Duodenal mucosa (tissue), 2 donors: ENCODE data around the gene PLPPR1.
"Not testable (repeated sequence)": the region's sequence is repeated elsewhere in the genome, so short reads cannot be mapped to it uniquely, and the experiment has no call there.

ENCODE experiments used
- H3K27ac ChIP-seq: one replicate; pipeline ENCODE4 v1.7.0; 2013; ENCODE audit warnings: low read depth, low read length
- H3K27me3 ChIP-seq, 2 donors: one replicate each; pipeline ENCODE4 v1.7.0; 2013; ENCODE audit warnings: low read length in 2 of 2, control low read depth in 1 of 2; ENCODE audit not compliant: insufficient read depth in 2 of 2, control insufficient read depth in 1 of 2
- H3K36me3 ChIP-seq, 2 donors: one replicate each; pipeline ENCODE4 v1.7.0; 2013; ENCODE audit warnings: low read length in 2 of 2, control low read depth in 1 of 2; ENCODE audit not compliant: insufficient read depth in 2 of 2, control insufficient read depth in 1 of 2
- H3K4me1 ChIP-seq, 2 donors: one replicate each; pipeline ENCODE4 v1.7.0; 2013; ENCODE audit warnings: low read length in 2 of 2, control low read depth in 1 of 2; ENCODE audit not compliant: insufficient read depth in 2 of 2, control insufficient read depth in 1 of 2
- H3K4me3 ChIP-seq, 2 donors: one replicate each; pipeline ENCODE4 v1.7.0; 2013; ENCODE audit warnings: low read length in 2 of 2, low read depth in 1 of 2
- H3K9ac ChIP-seq, 2 donors: one replicate each; pipeline ENCODE4 v1.7.0; 2013; ENCODE audit warnings: low read length in 2 of 2, low read depth in 1 of 2
- H3K9me3 ChIP-seq, 2 donors: one replicate each; pipeline ENCODE4 v1.7.0; 2013; ENCODE audit warnings: low read length in 2 of 2, control low read depth in 1 of 2; ENCODE audit not compliant: control insufficient read depth in 1 of 2

The PLPPR1 gene

DNA sequence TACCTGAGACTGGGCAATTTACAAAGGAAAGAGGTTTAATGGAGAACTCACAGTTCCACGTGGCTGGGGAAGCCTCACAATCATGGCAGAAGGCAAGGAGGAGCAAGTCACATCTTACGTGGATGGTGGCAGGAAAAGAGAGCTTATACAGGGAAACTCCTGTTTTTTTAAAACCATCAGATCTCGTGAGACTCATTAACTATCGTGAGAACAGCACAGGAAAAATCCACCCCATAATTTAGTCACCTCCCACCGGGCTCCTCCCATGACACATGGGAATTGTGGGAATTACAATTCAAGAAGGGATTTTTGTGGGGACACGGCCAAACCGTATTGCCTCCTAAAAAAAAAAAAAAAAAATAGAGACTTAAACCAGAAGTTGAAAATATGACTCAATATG, 11.1 kb downstream of the PLPPR1 start:
- not testable (repeated sequence) for H3K27ac ChIP-seq, H3K4me3 ChIP-seq, H3K9me3 ChIP-seq, H3K27me3 ChIP-seq, H3K36me3 ChIP-seq, H3K4me1 ChIP-seq, H3K9ac ChIP-seq

DNA sequence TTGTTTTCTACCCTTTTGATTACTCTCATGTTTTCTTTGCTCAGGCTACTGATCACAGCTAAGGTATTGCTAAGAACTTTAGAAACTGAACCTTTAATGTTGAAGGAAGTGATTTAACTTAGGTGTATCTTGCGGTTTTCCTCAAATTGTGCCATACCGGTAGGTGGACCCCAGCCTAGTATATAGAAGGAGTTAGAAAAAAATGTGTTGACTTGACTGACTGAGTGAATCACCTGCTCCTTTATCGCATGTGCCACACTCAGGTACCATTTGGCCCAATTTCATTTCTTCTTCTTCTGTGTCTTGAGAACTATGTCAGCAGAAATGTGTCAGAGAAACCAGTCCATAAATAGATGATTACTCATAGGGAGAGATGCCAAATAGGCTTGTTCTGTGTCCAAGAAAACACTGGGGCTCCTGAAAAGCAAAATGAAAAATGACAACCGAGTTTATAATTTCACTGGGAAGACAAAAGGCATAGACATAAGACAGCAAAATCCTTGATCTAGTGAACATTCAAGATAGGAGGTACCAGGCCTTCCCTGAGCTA, 19.4 kb downstream of the PLPPR1 start:
- no peak overlapping the region for H3K9ac ChIP-seq
- H3K27ac ChIP-seq: no peak overlapping the region
- H3K36me3 ChIP-seq: no peaks in the 10 kb centered on the region
- H3K4me1 ChIP-seq: no peaks in the 10 kb centered on the region
- H3K27me3 ChIP-seq: no peaks in the 10 kb centered on the region
- no peak overlapping the region for H3K4me3 ChIP-seq
- no peaks in the 10 kb centered on the region for H3K9me3 ChIP-seq

DNA sequence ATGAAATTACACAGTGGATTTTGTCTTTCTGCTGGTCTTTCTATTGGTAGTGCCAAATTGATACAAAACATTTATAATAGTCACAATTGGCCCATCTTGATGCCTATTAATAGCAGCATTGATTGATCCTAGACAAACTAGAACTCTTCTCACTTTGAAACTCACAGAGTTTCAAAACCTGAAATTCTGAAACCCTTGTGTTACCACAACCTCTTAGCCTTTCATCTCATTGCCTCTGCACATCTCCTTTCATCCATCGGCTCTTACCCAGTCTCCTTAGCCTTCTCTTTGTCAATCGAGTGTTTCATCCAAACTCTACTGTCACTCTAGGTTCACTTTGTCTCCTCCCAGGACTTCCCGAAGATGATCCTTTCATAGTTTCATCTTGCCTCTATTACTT, 22.1 kb downstream of the PLPPR1 start:
- Histone ChIP-seq H3K9ac (no peak overlapping the region), H3K27me3 (no peaks in the 10 kb centered on the region), H3K36me3 (no peaks in the 10 kb centered on the region), H3K4me3 (no peak overlapping the region), H3K4me1 (no peaks in the 10 kb centered on the region), H3K9me3 (no peaks in the 10 kb centered on the region), H3K27ac (no peak overlapping the region)

DNA sequence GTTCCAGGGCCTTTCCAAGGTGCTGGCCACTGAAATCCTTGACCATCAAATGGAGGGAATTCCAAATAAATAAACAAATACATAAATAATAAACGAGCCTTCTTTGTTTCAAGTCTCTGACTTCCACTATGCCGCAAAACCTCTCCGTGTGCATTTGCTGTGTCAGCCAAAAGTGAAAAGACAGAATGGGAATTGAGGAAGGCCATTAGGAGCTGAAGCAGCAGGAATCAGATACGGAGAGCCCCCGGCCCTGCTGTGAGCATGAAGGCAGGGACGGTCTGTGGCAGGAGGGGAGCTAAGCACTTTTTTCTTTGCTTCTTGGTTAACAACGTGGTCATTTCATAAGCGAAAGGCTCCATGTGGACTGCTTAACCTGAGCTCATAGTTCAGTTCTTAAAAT, 26.1 kb downstream of the PLPPR1 start:
- Histone ChIP-seq H3K27ac (no peak overlapping the region), H3K27me3 (no peaks in the 10 kb centered on the region), H3K4me3 (no peak overlapping the region), H3K36me3 (no peaks in the 10 kb centered on the region), H3K4me1 (no peaks in the 10 kb centered on the region), H3K9ac (no peak overlapping the region), H3K9me3 (no peaks in the 10 kb centered on the region)

DNA sequence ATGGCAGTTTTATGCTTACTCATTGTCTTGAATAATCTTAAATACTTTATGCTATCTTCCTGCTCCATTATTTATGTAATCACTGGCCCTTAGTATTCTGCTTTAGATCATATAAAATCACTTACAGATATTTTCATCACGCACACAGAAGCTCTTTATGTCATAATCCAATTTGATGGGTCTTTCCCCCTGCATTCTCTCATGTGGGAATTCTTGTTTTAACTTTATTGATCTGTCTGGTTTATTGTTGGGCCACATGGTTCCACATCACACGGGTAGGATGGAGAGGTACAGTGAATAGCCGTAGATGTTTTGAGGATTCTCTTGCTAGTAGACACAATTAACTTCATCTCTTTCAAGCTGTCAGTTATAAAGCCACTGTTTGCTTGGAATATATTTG, 27.0 kb downstream of the PLPPR1 start:
- Histone ChIP-seq H3K27ac (no peak overlapping the region), H3K36me3 (no peaks in the 10 kb centered on the region), H3K27me3 (no peaks in the 10 kb centered on the region), H3K9me3 (no peaks in the 10 kb centered on the region), H3K4me1 (no peaks in the 10 kb centered on the region), H3K9ac (no peak overlapping the region), H3K4me3 (no peak overlapping the region)

DNA sequence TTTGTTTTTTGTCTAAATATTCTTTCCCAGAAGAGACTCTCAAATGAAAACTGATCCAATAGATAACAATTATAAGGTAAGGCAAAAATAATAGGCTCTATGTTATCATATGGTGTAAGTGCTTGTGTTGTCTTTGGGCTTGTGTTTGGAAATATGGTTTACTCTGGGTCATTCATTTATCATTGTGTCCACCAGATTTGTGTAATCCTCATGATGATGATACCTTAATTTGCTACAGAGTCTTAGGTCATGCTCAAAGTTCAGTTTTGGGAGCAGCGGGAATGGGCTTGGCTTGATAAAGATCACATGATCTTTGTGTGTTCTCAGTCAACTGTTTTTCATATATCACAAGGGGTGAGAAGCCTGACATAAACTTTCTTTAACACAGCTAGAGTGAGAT, 34.2 kb downstream of the PLPPR1 start:
- no peaks in the 10 kb centered on the region for H3K27me3 ChIP-seq
- H3K4me3 ChIP-seq: no peak overlapping the region
- no peaks in the 10 kb centered on the region for H3K4me1 ChIP-seq
- no peaks in the 10 kb centered on the region for H3K9me3 ChIP-seq
- H3K9ac ChIP-seq: no peak overlapping the region
- H3K27ac ChIP-seq: no peak overlapping the region
- no peaks in the 10 kb centered on the region for H3K36me3 ChIP-seq

DNA sequence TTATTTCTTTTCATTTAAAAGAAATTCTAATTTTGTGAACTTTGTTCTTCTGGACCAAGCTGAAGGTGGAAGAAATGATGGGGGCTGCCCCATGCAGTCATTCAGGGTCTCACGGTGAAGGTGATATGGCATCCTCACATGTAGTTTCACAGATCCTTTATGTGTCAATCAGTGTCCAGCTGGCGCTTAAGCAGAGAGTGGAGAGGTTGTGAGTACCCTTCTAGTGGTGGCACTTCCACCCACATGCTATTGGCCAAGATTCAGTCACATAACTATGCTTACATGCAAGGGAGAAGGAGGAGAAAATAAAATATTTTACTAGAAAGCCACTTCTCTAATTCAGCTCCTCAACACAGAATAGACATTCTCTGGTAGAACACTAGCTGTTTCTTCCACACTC, 34.7 kb downstream of the PLPPR1 start:
- no peak overlapping the region for H3K27ac ChIP-seq
- H3K4me3 ChIP-seq: no peak overlapping the region
- H3K27me3 ChIP-seq: no peaks in the 10 kb centered on the region
- no peaks in the 10 kb centered on the region for H3K9me3 ChIP-seq
- no peak overlapping the region for H3K9ac ChIP-seq
- H3K4me1 ChIP-seq: no peaks in the 10 kb centered on the region
- no peaks in the 10 kb centered on the region for H3K36me3 ChIP-seq

DNA sequence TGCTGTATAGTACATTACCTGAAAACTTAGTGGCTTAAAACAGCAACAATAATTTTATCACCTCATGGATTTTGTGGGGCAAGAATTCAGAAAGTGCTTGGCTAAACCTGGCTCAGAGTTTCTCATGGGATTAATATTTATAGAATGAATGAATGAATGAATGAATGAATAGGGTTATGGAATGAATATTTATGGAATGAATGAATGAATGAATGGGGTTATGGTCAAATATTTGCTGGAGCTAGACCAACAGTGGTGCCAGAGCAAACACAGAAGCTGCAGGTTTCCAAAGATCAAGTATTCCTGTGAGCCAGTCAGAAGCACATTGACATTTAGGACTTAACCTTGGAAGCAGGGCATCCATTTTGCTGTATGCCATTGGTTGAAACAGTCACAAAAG, 35.7 kb downstream of the PLPPR1 start:
- no peak overlapping the region for H3K4me3 ChIP-seq
- no peaks in the 10 kb centered on the region for H3K36me3 ChIP-seq
- H3K9ac ChIP-seq: no peak overlapping the region
- H3K4me1 ChIP-seq: no peaks in the 10 kb centered on the region
- H3K27me3 ChIP-seq: no peaks in the 10 kb centered on the region
- no peak overlapping the region for H3K27ac ChIP-seq
- H3K9me3 ChIP-seq: no peaks in the 10 kb centered on the region

DNA sequence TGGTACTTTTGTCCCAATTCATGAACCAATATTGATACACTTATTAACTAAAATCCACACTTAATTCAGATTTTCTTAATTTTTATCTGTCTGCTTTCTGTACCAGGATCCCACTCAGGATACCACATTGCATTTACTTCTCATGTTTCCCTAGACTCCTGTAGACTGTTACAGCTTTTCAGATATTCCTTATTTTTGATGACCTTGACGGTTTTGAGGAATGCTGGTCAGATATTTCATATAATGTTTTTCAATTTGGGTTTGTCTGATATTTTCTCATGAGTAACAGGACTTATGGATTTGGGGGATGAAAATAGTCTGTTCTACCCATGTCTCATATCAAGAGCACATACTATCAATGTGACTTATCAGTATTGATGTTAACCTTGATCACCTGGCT, 37.4 kb downstream of the PLPPR1 start:
- Histone ChIP-seq H3K9me3 (no peaks in the 10 kb centered on the region), H3K36me3 (no peaks in the 10 kb centered on the region), H3K27me3 (no peaks in the 10 kb centered on the region), H3K4me1 (no peaks in the 10 kb centered on the region), H3K27ac (no peak overlapping the region), H3K9ac (no peak overlapping the region), H3K4me3 (no peak overlapping the region)

DNA sequence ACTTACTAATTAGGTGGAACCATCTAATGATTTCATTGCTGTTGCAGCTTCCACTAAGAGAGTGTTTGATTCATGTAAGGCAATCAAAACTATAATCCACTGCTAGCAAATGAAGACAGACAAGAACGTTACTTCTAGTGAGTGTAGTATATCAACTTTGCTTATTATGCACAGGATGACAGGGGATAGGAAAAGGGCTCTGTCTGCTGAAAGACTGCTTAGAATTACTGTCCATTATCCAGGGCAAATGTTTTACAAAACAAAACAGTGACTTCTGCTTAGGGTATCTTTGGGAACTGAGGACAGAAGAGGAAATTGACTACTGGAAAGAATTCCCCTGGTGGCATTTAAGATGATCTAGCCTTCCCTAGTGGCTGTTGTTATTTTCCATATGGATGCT, 40.2 kb downstream of the PLPPR1 start:
- Histone ChIP-seq H3K9me3 (no peaks in the 10 kb centered on the region), H3K27ac (no peak overlapping the region), H3K36me3 (no peaks in the 10 kb centered on the region), H3K27me3 (no peaks in the 10 kb centered on the region), H3K4me1 (no peaks in the 10 kb centered on the region), H3K4me3 (no peak overlapping the region), H3K9ac (no peak overlapping the region)

DNA sequence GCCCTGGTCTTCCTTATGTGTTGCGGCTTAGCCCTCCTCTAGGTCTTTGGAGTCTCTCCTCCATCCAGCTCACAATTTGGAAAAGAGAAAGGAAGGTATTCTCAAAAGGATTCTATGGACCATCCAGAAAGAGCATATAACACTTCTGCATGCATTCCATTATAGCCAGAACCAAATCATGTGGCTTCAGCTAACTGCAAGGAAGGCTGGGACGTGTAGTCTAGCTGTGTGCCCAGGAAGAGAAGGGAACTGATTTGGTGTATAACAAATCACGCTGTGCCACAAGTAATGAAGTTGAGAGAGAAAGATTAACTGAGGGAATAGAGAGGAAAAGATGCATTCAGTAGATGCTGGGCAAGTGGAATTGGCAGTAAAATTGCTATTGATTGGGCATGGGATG, 43.7 kb downstream of the PLPPR1 start:
- Histone ChIP-seq H3K9ac (no peak overlapping the region), H3K36me3 (no peaks in the 10 kb centered on the region), H3K4me1 (no peaks in the 10 kb centered on the region), H3K27ac (no peak overlapping the region), H3K4me3 (no peak overlapping the region), H3K27me3 (no peaks in the 10 kb centered on the region), H3K9me3 (no peaks in the 10 kb centered on the region)
